Neural progenitor cell (in vitro differentiated cells): ENCODE measurements around the gene GSTA4.

Experiments used
- EZH2 ChIP-seq: fragments of 200-600 bp; sonication (generic); IDR thresholded peaks from 2 replicates; pipeline ENCODE4 v1.6.1; 2017; ENCODE audit warnings: antibody characterized with exemption, mild to moderate bottlenecking, moderate library complexity
- EZH2phosphoT487 ChIP-seq: fragments of 200-600 bp; sonication (generic); IDR thresholded peaks from 2 replicates; pipeline ENCODE4 v1.6.1; 2017; ENCODE audit warnings: antibody characterized with exemption
- TF ChIP-seq, protein P1 (sequence below): fragments of 200-600 bp; sonication (generic); IDR thresholded peaks from 2 replicates; pipeline ENCODE4 v1.5.1; 2017; ENCODE audit warnings: antibody characterized with exemption, mild to moderate bottlenecking

GRCh38 chr6:53029761-53030160 is 34.7 kb upstream of the GSTA4 start:
- TF ChIP-seq, protein P1, sequence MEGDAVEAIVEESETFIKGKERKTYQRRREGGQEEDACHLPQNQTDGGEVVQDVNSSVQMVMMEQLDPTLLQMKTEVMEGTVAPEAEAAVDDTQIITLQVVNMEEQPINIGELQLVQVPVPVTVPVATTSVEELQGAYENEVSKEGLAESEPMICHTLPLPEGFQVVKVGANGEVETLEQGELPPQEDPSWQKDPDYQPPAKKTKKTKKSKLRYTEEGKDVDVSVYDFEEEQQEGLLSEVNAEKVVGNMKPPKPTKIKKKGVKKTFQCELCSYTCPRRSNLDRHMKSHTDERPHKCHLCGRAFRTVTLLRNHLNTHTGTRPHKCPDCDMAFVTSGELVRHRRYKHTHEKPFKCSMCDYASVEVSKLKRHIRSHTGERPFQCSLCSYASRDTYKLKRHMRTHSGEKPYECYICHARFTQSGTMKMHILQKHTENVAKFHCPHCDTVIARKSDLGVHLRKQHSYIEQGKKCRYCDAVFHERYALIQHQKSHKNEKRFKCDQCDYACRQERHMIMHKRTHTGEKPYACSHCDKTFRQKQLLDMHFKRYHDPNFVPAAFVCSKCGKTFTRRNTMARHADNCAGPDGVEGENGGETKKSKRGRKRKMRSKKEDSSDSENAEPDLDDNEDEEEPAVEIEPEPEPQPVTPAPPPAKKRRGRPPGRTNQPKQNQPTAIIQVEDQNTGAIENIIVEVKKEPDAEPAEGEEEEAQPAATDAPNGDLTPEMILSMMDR, result no peak
- TF ChIP-seq EZH2 (no peak), EZH2phosphoT487 (no peak)
